Mononuclear cell (primary cell): ENCODE results near the gene PITRM1. TPM values are rescaled to one million over a fixed set of nuclear protein-coding genes. Genes with fewer than 3 reads are reported as not detected.

Experiments used
- H3K27me3 ChIP-seq: 2 replicates; pipeline ENCODE4 v1.6.0; 2011; ENCODE audit warnings: low read length, control low read depth; ENCODE audit not compliant: insufficient read depth
- H3K4me1 ChIP-seq: 2 replicates; pipeline ENCODE4 v1.5.1; 2011; ENCODE audit warnings: mild to moderate bottlenecking, low read length, control low read depth; ENCODE audit not compliant: insufficient read depth
- H3K4me3 ChIP-seq: 2 replicates; pipeline ENCODE4 v1.5.1; 2011; ENCODE audit warnings: mild to moderate bottlenecking, low read length, moderate library complexity
- H3K9me3 ChIP-seq: 2 replicates; pipeline ENCODE4 v1.5.1; 2011; ENCODE audit warnings: low read depth, mild to moderate bottlenecking, control low read depth, low read length
- total RNA-seq: library from RNA; depleted of rRNA; stranded (reverse); fragments of >200 nt; gene quantifications from one replicate; pipeline ENCODE4 v1.2.3, GENCODE V29; 2012

Gene PITRM1
- total RNA-seq, 1 donor: 52.7 TPM

GRCh38 chr10:3207351-3207750, 34.8 kb upstream of the PITRM1 start:
- Histone ChIP-seq H3K4me3 (no peak overlapping the region), H3K27me3 (no peaks in the 10 kb centered on the region), H3K4me1 (no peaks in the 10 kb centered on the region), H3K9me3 (no peaks in the 10 kb centered on the region)

DNA sequence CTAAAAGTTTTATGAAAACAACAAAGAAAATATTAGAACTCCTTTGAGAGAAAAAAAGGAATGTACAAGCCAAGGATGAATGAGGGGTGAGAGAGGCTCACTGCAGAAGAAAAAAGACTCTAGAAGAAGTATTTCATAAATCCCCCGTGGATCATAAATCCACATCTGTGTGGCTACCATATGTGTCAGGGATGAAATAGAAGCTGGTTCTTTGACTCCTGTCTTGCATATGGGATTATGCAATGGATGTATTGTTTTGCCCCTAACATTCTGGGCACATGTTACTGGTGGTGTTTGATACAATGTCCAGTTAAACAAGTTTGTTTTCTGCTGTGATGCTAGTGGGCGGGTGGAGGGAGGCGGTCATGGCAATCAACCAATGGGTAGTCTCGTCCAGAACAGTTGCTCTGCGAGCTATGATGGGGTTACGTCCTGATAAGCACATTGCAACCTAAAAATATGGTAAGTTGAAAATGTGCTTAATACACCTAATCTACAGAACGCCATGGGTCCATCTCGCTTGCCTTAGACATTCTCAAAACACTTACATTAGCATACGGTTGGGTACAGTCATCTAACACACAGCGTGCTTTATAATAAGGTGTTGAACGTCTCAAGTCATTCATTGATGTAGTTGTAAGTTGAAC, 34.1 kb upstream of the PITRM1 start:
- no peak overlapping the region for H3K4me3 ChIP-seq
- no peaks in the 10 kb centered on the region for H3K9me3 ChIP-seq
- H3K4me1 ChIP-seq: no peaks in the 10 kb centered on the region
- H3K27me3 ChIP-seq: no peaks in the 10 kb centered on the region

- H3K9me3 ChIP-seq: no peaks in the 10 kb centered on the region
- no peaks in the 10 kb centered on the region for H3K4me1 ChIP-seq
- peaks cover 3% of the 10 kb centered on the region for H3K27me3 ChIP-seq
- H3K4me3 ChIP-seq: no peak overlapping the region
These were observed 31.4 kb upstream of the PITRM1 start for GRCh38 chr10:3203972-3204371.

DNA sequence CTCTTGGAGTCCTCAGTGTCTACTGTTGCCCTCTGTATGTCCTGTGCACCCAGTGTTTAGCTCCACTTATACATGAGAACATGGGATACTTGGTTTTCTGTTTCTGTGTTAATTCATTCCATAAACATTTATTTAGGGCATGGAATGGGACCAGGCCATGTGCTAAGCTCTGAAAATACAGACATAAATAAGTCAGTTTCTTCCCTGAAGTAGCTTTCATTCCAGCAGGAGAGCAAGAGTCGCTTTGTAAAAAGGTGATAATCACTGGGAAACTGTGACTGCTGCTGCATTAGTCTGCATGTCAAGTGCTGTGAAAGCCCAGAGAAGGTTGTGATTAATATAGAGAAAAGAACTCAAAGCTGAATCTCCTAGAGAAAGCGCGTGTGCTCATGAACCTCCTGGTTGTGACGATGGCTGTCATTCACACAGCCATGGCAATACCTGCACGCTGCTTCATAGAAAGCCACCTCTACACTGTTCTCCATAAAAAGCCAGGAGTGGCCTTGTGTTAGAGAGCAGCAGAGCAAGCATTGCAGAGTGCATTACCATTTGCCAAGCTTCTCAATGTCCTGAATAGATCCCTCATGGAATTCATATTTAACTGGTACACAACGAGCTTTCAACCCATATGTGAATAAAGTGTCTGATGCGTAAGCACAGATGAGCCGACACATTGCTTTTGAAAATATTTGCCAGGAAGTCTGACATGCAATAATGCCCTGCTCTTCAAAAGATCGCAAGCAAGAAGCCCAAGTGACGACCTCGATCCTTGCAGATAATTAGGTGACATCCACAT, 30.6 kb upstream of the PITRM1 start:
- Histone ChIP-seq H3K4me1 (peaks cover under 1% of the 10 kb centered on the region), H3K9me3 (no peaks in the 10 kb centered on the region), H3K4me3 (no peak overlapping the region), H3K27me3 (peaks cover 9% of the 10 kb centered on the region)

- Histone ChIP-seq H3K9me3 (no peaks in the 10 kb centered on the region), H3K4me3 (no peak overlapping the region), H3K4me1 (peaks cover 12% of the 10 kb centered on the region), H3K27me3 (peaks cover 20% of the 10 kb centered on the region)
These were observed 29.2 kb upstream of the PITRM1 start for GRCh38 chr10:3201796-3202195.

DNA sequence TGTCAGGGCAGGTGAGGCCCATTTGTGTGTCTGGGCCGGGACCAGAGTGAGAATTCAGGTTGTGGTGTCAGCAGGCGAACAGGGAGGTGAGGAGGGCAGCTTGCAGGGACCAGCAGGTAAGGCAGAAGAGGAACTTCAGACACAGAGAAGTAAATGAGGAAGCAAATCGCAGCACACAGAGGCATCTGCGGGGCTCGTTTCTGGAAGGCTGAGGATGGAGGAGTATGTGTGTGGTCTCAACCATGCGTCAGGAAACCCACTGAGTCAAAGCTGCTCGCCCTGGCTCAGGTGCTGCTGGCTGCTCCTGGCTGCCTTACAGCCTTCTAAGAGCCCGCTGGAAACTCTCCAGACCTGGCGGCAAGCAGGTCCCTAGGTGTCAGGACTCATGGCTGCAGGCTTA, 26.9 kb upstream of the PITRM1 start:
- H3K9me3 ChIP-seq: no peaks in the 10 kb centered on the region
- H3K4me1 ChIP-seq: peaks cover 12% of the 10 kb centered on the region
- no peak overlapping the region for H3K4me3 ChIP-seq
- H3K27me3 ChIP-seq: peaks cover 20% of the 10 kb centered on the region

- Histone ChIP-seq H3K27me3 (peaks cover 20% of the 10 kb centered on the region), H3K4me1 (peaks cover 12% of the 10 kb centered on the region), H3K4me3 (no peak overlapping the region), H3K9me3 (no peaks in the 10 kb centered on the region)
These were observed 26.3 kb upstream of the PITRM1 start for GRCh38 chr10:3198900-3199299.

GRCh38 chr10:3197348-3198003, 24.9 kb upstream of the PITRM1 start:
- Histone ChIP-seq H3K9me3 (no peaks in the 10 kb centered on the region), H3K4me3 (no peak overlapping the region), H3K4me1 (peaks cover 12% of the 10 kb centered on the region), H3K27me3 (peaks cover 20% of the 10 kb centered on the region)

DNA sequence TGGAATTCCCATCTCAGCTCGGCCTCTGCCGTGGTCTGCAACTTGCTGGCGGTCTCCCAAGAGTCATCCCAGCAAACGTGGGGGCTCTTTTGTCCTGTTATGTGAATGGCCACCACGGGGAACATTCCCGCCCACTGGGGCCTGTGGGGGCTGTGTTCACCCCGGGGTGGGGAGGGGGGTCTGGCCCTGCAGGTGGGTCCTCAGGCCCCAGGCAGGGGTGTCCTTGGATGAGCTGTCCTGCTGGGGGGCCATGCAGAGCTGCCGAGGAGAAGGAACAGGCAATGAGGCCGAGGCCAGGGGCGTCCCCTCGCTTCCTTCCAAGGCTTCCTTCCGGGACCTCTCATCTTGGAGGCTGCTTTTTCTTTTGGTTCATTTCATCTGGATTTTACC, 24.4 kb upstream of the PITRM1 start:
- peaks cover 20% of the 10 kb centered on the region for H3K27me3 ChIP-seq

GRCh38 chr10:3196482-3196881, 23.9 kb upstream of the PITRM1 start:
- Histone ChIP-seq H3K9me3 (no peaks in the 10 kb centered on the region), H3K27me3 (peaks cover 20% of the 10 kb centered on the region), H3K4me1 (peaks cover 12% of the 10 kb centered on the region), H3K4me3 (no peak overlapping the region)

More for the DNA sequence above, 24.4 kb upstream of the PITRM1 start:
- Histone ChIP-seq H3K4me1 (peaks cover 12% of the 10 kb centered on the region), H3K4me3 (no peak overlapping the region), H3K9me3 (no peaks in the 10 kb centered on the region)

DNA sequence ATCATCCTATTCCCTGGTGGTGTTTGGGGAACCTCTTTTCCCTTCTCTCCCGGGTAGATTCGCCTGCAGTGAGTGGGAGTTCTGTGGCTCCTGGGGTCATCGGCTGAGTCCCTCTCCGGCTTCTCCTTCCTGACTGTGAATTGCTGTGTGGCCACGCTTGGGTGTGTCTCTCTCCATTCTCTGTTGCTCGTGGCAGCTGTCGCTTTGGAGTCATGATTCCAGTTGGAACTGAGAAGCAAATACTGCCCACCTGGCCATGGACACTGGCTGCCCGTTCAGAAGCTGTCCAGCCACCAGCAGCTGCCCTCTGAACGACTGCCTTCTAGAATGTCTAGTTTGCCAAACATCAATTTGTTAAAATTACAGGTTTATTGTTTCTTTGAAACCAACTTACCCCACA, 23.1 kb upstream of the PITRM1 start:
- H3K4me3 ChIP-seq: no peak overlapping the region
- H3K4me1 ChIP-seq: peaks cover 12% of the 10 kb centered on the region
- peaks cover 18% of the 10 kb centered on the region for H3K27me3 ChIP-seq
- H3K9me3 ChIP-seq: no peaks in the 10 kb centered on the region

DNA sequence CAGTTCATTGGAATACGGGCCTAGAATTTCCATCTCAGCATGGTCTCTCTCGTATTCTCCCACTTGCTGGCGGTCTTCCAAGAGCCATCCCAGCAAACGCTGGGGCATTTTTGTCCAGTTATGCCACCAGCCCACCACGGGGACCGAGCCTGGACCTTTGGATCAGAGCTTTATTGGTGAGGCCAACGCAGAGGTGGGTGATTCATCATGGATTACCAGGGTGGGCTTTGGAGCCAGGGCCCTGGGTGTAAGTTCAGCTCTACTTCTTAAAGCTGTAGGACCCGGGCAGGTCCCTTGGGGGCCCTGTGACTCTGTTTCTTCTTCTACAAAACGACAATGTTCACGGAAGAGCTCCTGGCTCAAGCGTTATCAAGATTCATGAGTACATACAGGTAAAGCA, 22.7 kb upstream of the PITRM1 start:
- Histone ChIP-seq H3K27me3 (peaks cover 17% of the 10 kb centered on the region), H3K4me3 (no peak overlapping the region), H3K9me3 (no peaks in the 10 kb centered on the region), H3K4me1 (peaks cover 12% of the 10 kb centered on the region)

DNA sequence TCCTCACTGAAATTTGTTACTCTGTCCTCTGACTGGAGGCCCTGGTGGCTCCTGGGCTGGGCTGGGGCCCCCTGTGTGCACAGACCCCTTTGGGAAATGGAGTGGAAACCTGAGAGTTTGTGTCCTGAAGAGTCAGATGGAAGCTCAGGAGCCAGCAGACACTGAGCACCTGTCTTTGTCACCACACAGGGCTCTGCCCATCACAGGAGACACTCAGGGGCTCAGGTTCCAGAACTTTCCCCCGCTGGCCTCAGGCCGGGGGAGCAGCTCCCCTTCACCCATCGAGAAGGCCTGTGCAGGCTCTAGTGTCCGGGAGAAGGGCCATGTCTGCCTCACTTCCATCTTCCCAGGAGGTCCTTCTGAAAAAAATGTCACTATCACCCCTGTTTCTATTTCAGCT, 22.3 kb upstream of the PITRM1 start:
- H3K9me3 ChIP-seq: no peaks in the 10 kb centered on the region
- H3K4me1 ChIP-seq: peaks cover 12% of the 10 kb centered on the region
- no peak overlapping the region for H3K4me3 ChIP-seq
- H3K27me3 ChIP-seq: peaks cover 17% of the 10 kb centered on the region

GRCh38 chr10:3193751-3194150, 21.2 kb upstream of the PITRM1 start:
- H3K27me3 ChIP-seq: peaks cover 15% of the 10 kb centered on the region
- H3K4me3 ChIP-seq: no peak overlapping the region
- no peaks in the 10 kb centered on the region for H3K9me3 ChIP-seq
- peaks cover 12% of the 10 kb centered on the region for H3K4me1 ChIP-seq

DNA sequence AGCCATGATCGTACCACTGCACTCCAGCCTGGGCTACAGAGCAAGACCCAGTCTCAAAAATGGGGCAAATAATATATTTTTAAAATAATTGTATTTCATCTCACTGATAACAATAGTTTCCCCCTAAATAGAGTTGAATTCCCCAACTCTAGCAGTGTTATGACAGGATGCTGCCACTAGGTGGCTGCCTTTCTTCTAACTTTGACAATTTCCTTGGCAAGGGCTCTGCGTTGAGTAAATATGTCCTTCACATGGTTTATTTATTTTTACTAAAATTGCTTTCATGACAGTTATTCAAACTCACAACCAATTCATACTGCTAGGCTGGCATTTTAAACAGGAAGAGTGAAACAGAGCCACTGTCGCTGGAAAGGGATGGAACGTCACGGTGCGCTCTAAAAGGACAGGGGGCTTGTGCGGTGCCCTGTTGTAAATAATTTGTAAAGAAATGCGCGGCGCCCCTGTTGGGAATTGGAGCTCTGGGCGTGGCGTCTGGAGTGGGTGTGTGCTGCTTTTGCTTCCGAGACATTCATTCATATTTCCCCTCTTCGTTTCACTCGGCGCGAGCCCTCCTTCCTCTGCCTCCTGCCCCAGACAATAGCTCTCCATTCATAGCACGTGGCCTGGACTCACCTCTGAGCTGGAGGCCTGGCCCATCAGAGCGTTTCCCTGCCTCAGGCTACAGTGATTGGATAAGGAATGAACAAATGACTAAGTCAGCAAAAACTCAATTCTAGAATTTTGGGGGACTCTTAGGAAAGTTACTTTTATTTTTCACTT, 20.5 kb upstream of the PITRM1 start:
- Histone ChIP-seq H3K9me3 (no peaks in the 10 kb centered on the region), H3K27me3 (peaks cover 8% of the 10 kb centered on the region), H3K4me3 (no peak overlapping the region), H3K4me1 (peaks cover 10% of the 10 kb centered on the region)
